Lung (tissue), 12 donors: ENCODE data around the gene ARHGEF19. TPM values are rescaled to one million over a fixed set of nuclear protein-coding genes. Genes with fewer than 3 reads are reported as not detected.
A peak's percentile ranks its signal among the peaks of the same experiment; 100 is the strongest.

Experiments used
- ATAC-seq: fragments of 200-7000 bp; cut with Tn5 transposase; one replicate; pipeline ENCODE4 v1.9.1; 2020; ENCODE audit warnings: moderate number of reproducible peaks; ENCODE audit not compliant: insufficient read depth, low FRiP score
- DNase-seq, 3 donors: peaks; one replicate each; pipeline ENCODE4 v3.0.0-alpha.2; 2013 to 2017
- H3K27ac ChIP-seq, 2 donors: one replicate each; pipeline ENCODE4 v1.5.1; 2013; ENCODE audit warnings: mild to moderate bottlenecking in 2 of 2, moderate library complexity in 2 of 2, control low read depth in 1 of 2, inconsistent platforms in 1 of 2, low read depth in 1 of 2, low read length in 1 of 2
- H3K27me3 ChIP-seq, 3 donors: one replicate each; pipeline ENCODE4 v1.5.1; 2013; ENCODE audit warnings: low read length in 2 of 3; ENCODE audit not compliant: control insufficient read depth in 3 of 3, insufficient read depth in 3 of 3
- H3K36me3 ChIP-seq, 4 donors: one replicate each; pipeline ENCODE4 v1.5.1; 2013; ENCODE audit warnings: low read length in 4 of 4, mild to moderate bottlenecking in 1 of 4, moderate library complexity in 1 of 4; ENCODE audit not compliant: control insufficient read depth in 4 of 4, insufficient read depth in 4 of 4
- H3K4me1 ChIP-seq, 5 donors: one replicate each; pipeline ENCODE4 v1.5.1; 2013; ENCODE audit warnings: low read length in 5 of 5, mild to moderate bottlenecking in 2 of 5, moderate library complexity in 1 of 5; ENCODE audit not compliant: control insufficient read depth in 5 of 5, insufficient read depth in 5 of 5
- H3K4me3 ChIP-seq: one replicate; pipeline ENCODE4 v1.5.1; 2013; ENCODE audit warnings: mild to moderate bottlenecking, control low read depth, moderate library complexity
- H3K9ac ChIP-seq, 2 donors: one replicate each; pipeline ENCODE4 v1.5.1; 2013; ENCODE audit warnings: low read length in 2 of 2, control low read depth in 1 of 2; ENCODE audit not compliant: insufficient read depth in 1 of 2
- H3K9me3 ChIP-seq, 4 donors: one replicate each; pipeline ENCODE4 v1.5.1; 2013; ENCODE audit warnings: low read length in 3 of 4, mild to moderate bottlenecking in 1 of 4, moderate library complexity in 1 of 4; ENCODE audit not compliant: control insufficient read depth in 4 of 4, insufficient read depth in 3 of 4
- WGBS, 2 donors: extraction: QIAGEN DNeasy Blood & Tissue Kit; methylation state at CpG; one replicate each; pipeline ENCODE4 v1.1.7; 2013; 5-methylcytosine and 5-hydroxymethylcytosine counted together
- polyA plus RNA-seq, 2 donors: library from polyadenylated mRNA; stranded (reverse); fragments of 200-250 nt; gene quantifications; one replicate each; pipeline ENCODE4 v1.2.1, GENCODE V29; 2013
- total RNA-seq, 2 donors: library from RNA; depleted of rRNA in 1 of 2; stranded (reverse); fragments of >200 nt in 1 of 2; gene quantifications; one replicate each; pipeline ENCODE4 v1.2.1, GENCODE V29; 2014 to 2021
- TF ChIP-seq, protein P1 (sequence below): IDR thresholded peaks from 2 replicates; pipeline ENCODE4 v1.5.1; 2012; ENCODE audit warnings: mild to moderate bottlenecking; ENCODE audit errors: control extremely low read depth, extremely low read depth
- donor health status: control.
- donor health status: control.
- donor health status: Bipolar disorder and iron deficiency.
- donor health status: healthy.
- donor health status: DM: yes; HTN: yes; CAD: no.

ARHGEF19 gene
- total and polyA plus RNA-seq, 4 donors: 9.5 to 17.3 (median 14.8) TPM

- WGBS, 2 donors: 35% methylated on average over 8 of the region's 8 CpGs
- H3K9ac ChIP-seq: peak overlapping the region in 1 of 2 donors; percentile 36
- ATAC-seq (peak; percentile 65), DNase-seq (peak; percentile 84 to 91 (median 90))
- no peaks in the 10 kb centered on the region for H3K9me3 ChIP-seq
- H3K27me3 ChIP-seq: no peaks in the 10 kb centered on the region
- peaks cover 0 to 2% (median 0%) of the 10 kb centered on the region in 4 donors for H3K36me3 ChIP-seq
- H3K27ac ChIP-seq: no peak overlapping the region
- H3K4me3 ChIP-seq: no peak overlapping the region
- TF ChIP-seq, protein P1, sequence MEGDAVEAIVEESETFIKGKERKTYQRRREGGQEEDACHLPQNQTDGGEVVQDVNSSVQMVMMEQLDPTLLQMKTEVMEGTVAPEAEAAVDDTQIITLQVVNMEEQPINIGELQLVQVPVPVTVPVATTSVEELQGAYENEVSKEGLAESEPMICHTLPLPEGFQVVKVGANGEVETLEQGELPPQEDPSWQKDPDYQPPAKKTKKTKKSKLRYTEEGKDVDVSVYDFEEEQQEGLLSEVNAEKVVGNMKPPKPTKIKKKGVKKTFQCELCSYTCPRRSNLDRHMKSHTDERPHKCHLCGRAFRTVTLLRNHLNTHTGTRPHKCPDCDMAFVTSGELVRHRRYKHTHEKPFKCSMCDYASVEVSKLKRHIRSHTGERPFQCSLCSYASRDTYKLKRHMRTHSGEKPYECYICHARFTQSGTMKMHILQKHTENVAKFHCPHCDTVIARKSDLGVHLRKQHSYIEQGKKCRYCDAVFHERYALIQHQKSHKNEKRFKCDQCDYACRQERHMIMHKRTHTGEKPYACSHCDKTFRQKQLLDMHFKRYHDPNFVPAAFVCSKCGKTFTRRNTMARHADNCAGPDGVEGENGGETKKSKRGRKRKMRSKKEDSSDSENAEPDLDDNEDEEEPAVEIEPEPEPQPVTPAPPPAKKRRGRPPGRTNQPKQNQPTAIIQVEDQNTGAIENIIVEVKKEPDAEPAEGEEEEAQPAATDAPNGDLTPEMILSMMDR: peak; percentile 92
- H3K4me1 ChIP-seq: peaks cover 9 to 29% (median 18%) of the 10 kb centered on the region in 5 donors
Measured at GRCh38 chr1:16243936-16244649, 31.6 kb upstream of the ARHGEF19 start.

- 82% methylated on average over 8 of the region's 8 CpGs for WGBS, 2 donors
- TF ChIP-seq, protein P1: no peak
- no peak for DNase-seq
- H3K4me3 ChIP-seq: no peak overlapping the region
- H3K9ac ChIP-seq: no peak overlapping the region
- no peak for ATAC-seq
- no peaks in the 10 kb centered on the region for H3K9me3 ChIP-seq
- H3K36me3 ChIP-seq: peaks cover 0 to 2% (median 0%) of the 10 kb centered on the region in 4 donors
- H3K27ac ChIP-seq: no peak overlapping the region
- H3K4me1 ChIP-seq: peaks cover 6 to 20% (median 9%) of the 10 kb centered on the region in 5 donors
- no peaks in the 10 kb centered on the region for H3K27me3 ChIP-seq
Measured at GRCh38 chr1:16243215-16243610, 30.8 kb upstream of the ARHGEF19 start.

DNA sequence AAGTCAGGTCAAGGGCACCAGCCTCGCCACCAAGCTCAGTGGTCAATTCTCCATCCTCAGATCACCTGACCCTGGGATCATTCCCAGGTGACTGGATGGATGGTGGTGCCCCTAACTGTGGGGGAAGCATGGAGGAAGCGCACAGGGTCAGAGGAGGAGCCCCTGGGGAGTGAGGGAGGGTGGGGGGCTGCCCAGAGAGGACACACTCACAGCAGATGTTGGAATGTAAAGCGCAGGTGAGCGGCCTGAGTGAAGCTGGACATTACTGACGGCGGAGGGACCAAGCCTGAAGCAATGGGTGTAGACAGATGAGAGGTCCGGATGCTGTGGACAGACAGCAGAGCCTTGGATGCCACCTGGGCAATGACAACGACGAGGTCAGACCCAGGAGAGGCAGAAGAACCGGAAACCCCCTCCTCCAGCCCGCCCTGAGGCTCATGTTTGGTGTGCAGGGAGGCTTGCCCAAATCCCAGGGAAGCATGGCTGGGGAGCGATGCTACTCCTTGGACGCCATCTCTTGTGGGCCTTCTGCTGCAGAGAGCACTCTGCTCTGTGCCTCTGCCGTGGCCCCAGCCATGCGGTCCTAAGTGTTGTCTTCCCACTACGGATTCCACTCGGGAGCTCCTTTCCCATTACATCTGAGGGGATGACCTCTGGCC is 30.2 kb upstream of the ARHGEF19 start:
- ATAC-seq: no peak
- TF ChIP-seq, protein P1: no peak
- Histone ChIP-seq H3K36me3 (peaks cover 0 to 2% (median 0%) of the 10 kb centered on the region in 4 donors), H3K9ac (no peak overlapping the region), H3K4me1 (peaks cover 3 to 16% (median 5%) of the 10 kb centered on the region in 5 donors), H3K27me3 (no peaks in the 10 kb centered on the region), H3K27ac (no peak overlapping the region), H3K9me3 (no peaks in the 10 kb centered on the region), H3K4me3 (no peak overlapping the region)
- 88 to 92% methylated on average over 17 of the region's 17 CpGs for WGBS, 2 donors
- DNase-seq: no peak
